ENCODE data around the gene MBLAC1. TPM values are rescaled to one million over a fixed set of nuclear protein-coding genes. Genes with fewer than 3 reads are reported as not detected.

MBLAC1 gene
- total RNA-seq, 1 donor from 2014 or later = 2.8 TPM

- no peak for TF ChIP-seq CTCF (conservative IDR thresholded peaks at IDR 0.05)
- peak overlapping the region; percentile 87 for H3K27ac Mint-ChIP-seq
- peaks cover 12% of the 10 kb centered on the region for H3K36me3 Mint-ChIP-seq
- DNase-seq (ENCODE audit: extremely low spot score, unreplicated experiment) = no peak
- peaks cover 17% of the 10 kb centered on the region for H3K4me1 Mint-ChIP-seq (ENCODE audit: unreplicated experiment)
- no peaks in the 10 kb centered on the region for H3K9me3 Mint-ChIP-seq
- no peaks in the 10 kb centered on the region for H3K27me3 Mint-ChIP-seq
- peak overlapping the region; percentile 95 for H3K4me3 Mint-ChIP-seq
These were observed 37.1 kb upstream of the MBLAC1 start for GRCh38 chr7:100089458-100090196.

GRCh38 chr7:100090527-100091410 is 36.0 kb upstream of the MBLAC1 start:
- Mint-ChIP-seq H3K9me3 (no peaks in the 10 kb centered on the region), H3K4me1 (ENCODE audit: unreplicated experiment) (peaks cover 25% of the 10 kb centered on the region), H3K27ac (peak overlapping the region; percentile 69), H3K4me3 (peak overlapping the region; percentile 95), H3K27me3 (no peaks in the 10 kb centered on the region), H3K36me3 (peaks cover 19% of the 10 kb centered on the region)
- no peak for TF ChIP-seq CTCF (conservative IDR thresholded peaks at IDR 0.05)
- no peak for DNase-seq (ENCODE audit: extremely low spot score, unreplicated experiment)

- no peak for DNase-seq (ENCODE audit: extremely low spot score, unreplicated experiment)
- Mint-ChIP-seq H3K36me3 (peaks cover 22% of the 10 kb centered on the region), H3K4me3 (peak overlapping the region; percentile 95), H3K9me3 (no peaks in the 10 kb centered on the region), H3K27ac (peak overlapping the region; percentile 69), H3K27me3 (no peaks in the 10 kb centered on the region), H3K4me1 (ENCODE audit: unreplicated experiment) (peaks cover 28% of the 10 kb centered on the region)
- peak; percentile 37 for TF ChIP-seq CTCF (conservative IDR thresholded peaks at IDR 0.05)
These were observed 35.2 kb upstream of the MBLAC1 start for GRCh38 chr7:100091411-100092181.

- Mint-ChIP-seq H3K36me3 (peaks cover 33% of the 10 kb centered on the region), H3K4me1 (ENCODE audit: unreplicated experiment) (peaks cover 30% of the 10 kb centered on the region), H3K9me3 (no peaks in the 10 kb centered on the region), H3K27ac (peak overlapping the region; percentile 56), H3K4me3 (peak overlapping the region; percentile 31), H3K27me3 (no peaks in the 10 kb centered on the region)
- no peak for TF ChIP-seq CTCF (conservative IDR thresholded peaks at IDR 0.05)
- DNase-seq (ENCODE audit: extremely low spot score, unreplicated experiment) = no peak
These were observed 33.7 kb upstream of the MBLAC1 start for GRCh38 chr7:100093054-100093453.

- H3K9me3 Mint-ChIP-seq = no peaks in the 10 kb centered on the region
- H3K4me1 Mint-ChIP-seq (ENCODE audit: unreplicated experiment) = peaks cover 32% of the 10 kb centered on the region
- H3K27me3 Mint-ChIP-seq = no peaks in the 10 kb centered on the region
- no peak for TF ChIP-seq CTCF (conservative IDR thresholded peaks at IDR 0.05)
- H3K36me3 Mint-ChIP-seq = peaks cover 37% of the 10 kb centered on the region
- H3K27ac Mint-ChIP-seq = peak overlapping the region; percentile 56
- no peak for DNase-seq (ENCODE audit: extremely low spot score, unreplicated experiment)
- H3K4me3 Mint-ChIP-seq = no peak overlapping the region
These were observed 33.3 kb upstream of the MBLAC1 start for GRCh38 chr7:100093498-100093897.
